NCI-H1048 (cell line): ENCODE data around the gene LRRC4.

Experiments
- DNase-seq: peaks from one replicate; lab custom pipeline; 2025; lab: John Stamatoyannopoulos, UW

The LRRC4 gene

GRCh38 chr7:128031901-128032604, 816 bp upstream of the LRRC4 start:
- DNase-seq, result no peak

GRCh38 chr7:128030263-128030653, 979 bp downstream of the LRRC4 start:
- no peak for DNase-seq

GRCh38 chr7:128029405-128029995, 1.7 kb downstream of the LRRC4 start:
- DNase-seq, result no peak

- DNase-seq, result no peak
Measured at GRCh38 chr7:128027485-128027980, 3.7 kb downstream of the LRRC4 start.

GRCh38 chr7:128026551-128026950, 4.7 kb downstream of the LRRC4 start:
- DNase-seq, result no peak

GRCh38 chr7:128025819-128026218, 5.4 kb downstream of the LRRC4 start:
- no peak for DNase-seq

- DNase-seq, result no peak
Measured at GRCh38 chr7:128025380-128025779, 5.9 kb downstream of the LRRC4 start.

GRCh38 chr7:128024151-128024550, 7.1 kb downstream of the LRRC4 start:
- no peak for DNase-seq

GRCh38 chr7:128022631-128023532, 8.4 kb downstream of the LRRC4 start:
- no peak for DNase-seq

- no peak for DNase-seq
Measured at GRCh38 chr7:128021366-128021765, 9.9 kb downstream of the LRRC4 start.

GRCh38 chr7:128020159-128020558, 11.1 kb downstream of the LRRC4 start:
- DNase-seq, result no peak

- no peak for DNase-seq
Measured at GRCh38 chr7:128019288-128019687, 11.9 kb downstream of the LRRC4 start.

- DNase-seq, result no peak
Measured at GRCh38 chr7:128017862-128018845, 13.1 kb downstream of the LRRC4 start.

- DNase-seq, result no peak
Measured at GRCh38 chr7:128017460-128017859, 13.8 kb downstream of the LRRC4 start.

- no peak for DNase-seq
Measured at GRCh38 chr7:128014811-128015210, 16.4 kb downstream of the LRRC4 start.

- no peak for DNase-seq
Measured at GRCh38 chr7:128011131-128011661, 20.0 kb downstream of the LRRC4 start.

- DNase-seq, result no peak
Measured at GRCh38 chr7:128010391-128011127, 20.7 kb downstream of the LRRC4 start.

- no peak for DNase-seq
Measured at GRCh38 chr7:128008744-128009143, 22.5 kb downstream of the LRRC4 start.

GRCh38 chr7:128008141-128008540, 23.1 kb downstream of the LRRC4 start:
- DNase-seq, result no peak

GRCh38 chr7:128007303-128007680, 23.9 kb downstream of the LRRC4 start:
- no peak for DNase-seq
